Chondrocyte (in vitro differentiated cells): Measurements from ENCODE around the gene HMBS. TPM values are rescaled to one million over a fixed set of nuclear protein-coding genes. Genes with fewer than 3 reads are reported as not detected.
"Not testable (repeated sequence)": the region's sequence is repeated elsewhere in the genome, so short reads cannot be mapped to it uniquely, and the experiment has no call there.

Experiments
- DNase-seq: peaks from one replicate; pipeline ENCODE4 v3.0.0; 2021; ENCODE audit warnings: mixed read lengths, low spot score
- H3K27ac Mint-ChIP-seq: one replicate; pipeline ENCODE4 v1.8.0; 2021; ENCODE audit warnings: mild to moderate bottlenecking, moderate library complexity, mixed read lengths; ENCODE audit not compliant: unreplicated experiment
- H3K27me3 Mint-ChIP-seq: 2 replicates; pipeline ENCODE4 v1.8.0; 2021; ENCODE audit warnings: low read depth, mixed read lengths
- H3K36me3 Mint-ChIP-seq: 2 replicates; pipeline ENCODE4 v1.8.0; 2021; ENCODE audit warnings: low read depth, mixed read lengths
- H3K4me1 Mint-ChIP-seq: 2 replicates; pipeline ENCODE4 v1.8.0; 2021; ENCODE audit warnings: low read depth, mild to moderate bottlenecking, mixed read lengths
- H3K4me3 Mint-ChIP-seq: one replicate; pipeline ENCODE4 v1.8.0; 2021; ENCODE audit warnings: mild to moderate bottlenecking, moderate library complexity, mixed read lengths; ENCODE audit not compliant: unreplicated experiment
- H3K9me3 Mint-ChIP-seq: 2 replicates; pipeline ENCODE4 v1.8.0; 2021; ENCODE audit warnings: low read depth, mixed read lengths
- total RNA-seq: library from RNA; stranded (reverse); gene quantifications from 3 replicates; pipeline ENCODE4 v1.2.1, GENCODE V29; 2021
- TF ChIP-seq, protein P1 (sequence below): fragments of 200-600 bp; sonication (generic); IDR thresholded peaks from 2 replicates; pipeline ENCODE4 v1.5.0; 2021; ENCODE audit warnings: antibody characterized with exemption, mild to moderate bottlenecking, moderate library complexity

Gene HMBS
- total RNA-seq, 1 donor from 2014 or later: 16.1 TPM

DNA sequence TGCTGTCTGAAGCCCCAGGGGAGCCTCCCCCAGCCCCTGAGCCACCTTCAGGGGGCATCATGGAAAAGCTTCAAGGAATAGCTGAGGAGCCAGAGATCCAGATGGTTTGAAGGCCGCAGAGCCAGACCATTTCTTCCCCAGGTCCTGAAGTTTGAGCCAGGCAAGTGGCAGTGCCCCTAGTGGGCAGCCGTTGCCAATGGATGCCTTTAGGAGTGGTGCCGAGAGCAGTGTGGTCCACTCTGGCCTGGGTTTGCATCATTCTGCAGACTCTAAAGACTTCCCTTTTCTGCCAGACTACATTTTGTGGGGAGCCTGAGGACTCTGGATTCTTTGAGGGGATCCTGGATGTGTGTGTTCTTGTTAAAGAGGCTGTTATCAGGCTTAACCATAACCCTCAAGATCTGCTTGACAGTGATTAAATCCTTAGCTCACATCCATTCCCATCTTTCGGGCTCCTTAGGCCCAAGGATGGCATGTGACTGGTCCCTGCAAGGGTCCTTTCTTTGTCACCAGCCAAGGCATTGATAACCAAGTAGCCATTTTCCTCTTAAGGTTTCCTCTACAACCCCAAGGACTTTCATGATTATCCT lies 49.8 kb downstream of the HMBS start:
- H3K36me3 Mint-ChIP-seq: peaks cover 37% of the 10 kb centered on the region
- TF ChIP-seq, protein P1, sequence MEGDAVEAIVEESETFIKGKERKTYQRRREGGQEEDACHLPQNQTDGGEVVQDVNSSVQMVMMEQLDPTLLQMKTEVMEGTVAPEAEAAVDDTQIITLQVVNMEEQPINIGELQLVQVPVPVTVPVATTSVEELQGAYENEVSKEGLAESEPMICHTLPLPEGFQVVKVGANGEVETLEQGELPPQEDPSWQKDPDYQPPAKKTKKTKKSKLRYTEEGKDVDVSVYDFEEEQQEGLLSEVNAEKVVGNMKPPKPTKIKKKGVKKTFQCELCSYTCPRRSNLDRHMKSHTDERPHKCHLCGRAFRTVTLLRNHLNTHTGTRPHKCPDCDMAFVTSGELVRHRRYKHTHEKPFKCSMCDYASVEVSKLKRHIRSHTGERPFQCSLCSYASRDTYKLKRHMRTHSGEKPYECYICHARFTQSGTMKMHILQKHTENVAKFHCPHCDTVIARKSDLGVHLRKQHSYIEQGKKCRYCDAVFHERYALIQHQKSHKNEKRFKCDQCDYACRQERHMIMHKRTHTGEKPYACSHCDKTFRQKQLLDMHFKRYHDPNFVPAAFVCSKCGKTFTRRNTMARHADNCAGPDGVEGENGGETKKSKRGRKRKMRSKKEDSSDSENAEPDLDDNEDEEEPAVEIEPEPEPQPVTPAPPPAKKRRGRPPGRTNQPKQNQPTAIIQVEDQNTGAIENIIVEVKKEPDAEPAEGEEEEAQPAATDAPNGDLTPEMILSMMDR: peak; percentile 72
- no peaks in the 10 kb centered on the region for H3K27me3 Mint-ChIP-seq
- H3K4me1 Mint-ChIP-seq: no peaks in the 10 kb centered on the region
- H3K4me3 Mint-ChIP-seq: no peak overlapping the region
- no peaks in the 10 kb centered on the region for H3K9me3 Mint-ChIP-seq
- no peak overlapping the region for H3K27ac Mint-ChIP-seq
- DNase-seq: no peak

DNA sequence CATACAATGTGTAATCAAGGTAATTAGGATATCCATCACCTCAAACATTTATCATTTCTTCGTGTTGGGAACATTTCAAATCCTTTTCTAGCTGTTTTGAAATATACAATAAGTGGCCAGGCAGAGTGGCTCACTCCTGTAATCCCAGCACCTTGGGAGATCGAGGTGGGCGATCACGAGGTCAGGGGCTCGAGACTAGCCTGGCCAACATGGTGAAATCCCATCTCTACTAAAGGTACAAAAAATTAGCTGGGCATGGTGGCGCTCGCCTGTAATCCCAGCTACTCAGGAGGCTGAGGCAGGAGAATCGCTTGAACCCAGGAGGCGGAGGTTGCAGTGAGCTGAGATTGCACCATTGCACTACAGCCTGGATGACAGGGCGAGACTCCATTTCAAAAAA lies 54.6 kb downstream of the HMBS start:
- not testable (repeated sequence) for H3K27me3 Mint-ChIP-seq, H3K4me3 Mint-ChIP-seq, H3K9me3 Mint-ChIP-seq, DNase-seq, H3K27ac Mint-ChIP-seq, H3K36me3 Mint-ChIP-seq, H3K4me1 Mint-ChIP-seq

Other genes starting within 250 kb of the HMBS start
- 0.07 to 0.27 TPM in 2 of 3 replicates, not detected in the other for gene CXCR5, start 201.0 kb upstream of the HMBS start, total RNA-seq
- gene BCL9L, start 159.0 kb upstream of the HMBS start, total RNA-seq: 131 to 145 TPM (median 138 TPM) in 3 replicates
- gene UPK2, start 128.6 kb upstream of the HMBS start, total RNA-seq: 0.22 to 0.63 TPM (median 0.38 TPM) in 3 replicates
- gene FOXR1, start 113.1 kb upstream of the HMBS start, total RNA-seq: not detected in 3 replicates
- 16.6 to 30.0 TPM (median 16.7 TPM) in 3 replicates for gene CENATAC, start 86.7 kb upstream of the HMBS start, total RNA-seq
- 600 to 777 TPM (median 609 TPM) in 3 replicates for gene RPS25, start 66.5 kb upstream of the HMBS start, total RNA-seq
- 73.0 to 78.8 TPM (median 75.0 TPM) in 3 replicates for gene TRAPPC4, start 66.1 kb upstream of the HMBS start, total RNA-seq
- 13.6 to 15.6 TPM (median 13.9 TPM) in 3 replicates for gene SLC37A4, start 54.0 kb upstream of the HMBS start, total RNA-seq
- gene HYOU1, start 27.7 kb upstream of the HMBS start, total RNA-seq: 213 to 227 TPM (median 214 TPM) in 3 replicates
- 28.0 to 30.3 TPM (median 30.1 TPM) in 3 replicates for gene VPS11, start 17.1 kb upstream of the HMBS start, total RNA-seq
- gene DPAGT1, start 17.0 kb downstream of the HMBS start, total RNA-seq: 37.0 to 58.2 TPM (median 41.2 TPM) in 3 replicates
- gene C2CD2L, start 22.5 kb downstream of the HMBS start, total RNA-seq: 11.8 to 13.2 TPM (median 12.1 TPM) in 3 replicates
- 16.9 to 22.9 TPM (median 21.9 TPM) in 3 replicates for gene HINFP, start 36.7 kb downstream of the HMBS start, total RNA-seq
- 0.80 to 2.5 TPM (median 2.0 TPM) in 3 replicates for gene ABCG4, start 64.2 kb downstream of the HMBS start, total RNA-seq
- gene NLRX1, start 83.8 kb downstream of the HMBS start, total RNA-seq: 13.0 to 20.1 TPM (median 19.2 TPM) in 3 replicates
- gene NHERF4, start 100.6 kb downstream of the HMBS start, total RNA-seq: not detected in 3 replicates
- gene CBL, start 121.5 kb downstream of the HMBS start, total RNA-seq: 17.8 to 25.8 TPM (median 25.5 TPM) in 3 replicates
- 170 to 527 TPM (median 509 TPM) in 3 replicates for gene MCAM, start 232.2 kb downstream of the HMBS start, total RNA-seq
- gene RNF26, start 249.6 kb downstream of the HMBS start, total RNA-seq: 22.8 to 26.0 TPM (median 24.3 TPM) in 3 replicates